HEK293T (cell line): ENCODE measurements around the gene ARVCF.

Source experiments
- NFRKB ChIP-seq: fragments of 450-650 bp; IDR thresholded peaks from 2 replicates; pipeline ENCODE4 v1.6.1; 2016; ENCODE audit warnings: mild to moderate bottlenecking, moderate library complexity
- SUZ12 ChIP-seq: fragments of 450-650 bp; IDR thresholded peaks from 2 replicates; pipeline ENCODE4 v1.6.1; 2016; ENCODE audit warnings: mild to moderate bottlenecking

- TF ChIP-seq NFRKB = no peak
- no peak for TF ChIP-seq SUZ12
These were observed 29.9 kb downstream of the ARVCF start for GRCh38 chr22:19986410-19987341.
